HCEC 1CT (cell line): ENCODE results near the gene STK11.

Experiments
- DNase-seq: peaks from one replicate; pipeline ENCODE4 v3.0.0-alpha.2; 2017

Gene STK11

GRCh38 chr19:1226522-1227303, 21.1 kb downstream of the STK11 start:
- no peak for DNase-seq

DNA sequence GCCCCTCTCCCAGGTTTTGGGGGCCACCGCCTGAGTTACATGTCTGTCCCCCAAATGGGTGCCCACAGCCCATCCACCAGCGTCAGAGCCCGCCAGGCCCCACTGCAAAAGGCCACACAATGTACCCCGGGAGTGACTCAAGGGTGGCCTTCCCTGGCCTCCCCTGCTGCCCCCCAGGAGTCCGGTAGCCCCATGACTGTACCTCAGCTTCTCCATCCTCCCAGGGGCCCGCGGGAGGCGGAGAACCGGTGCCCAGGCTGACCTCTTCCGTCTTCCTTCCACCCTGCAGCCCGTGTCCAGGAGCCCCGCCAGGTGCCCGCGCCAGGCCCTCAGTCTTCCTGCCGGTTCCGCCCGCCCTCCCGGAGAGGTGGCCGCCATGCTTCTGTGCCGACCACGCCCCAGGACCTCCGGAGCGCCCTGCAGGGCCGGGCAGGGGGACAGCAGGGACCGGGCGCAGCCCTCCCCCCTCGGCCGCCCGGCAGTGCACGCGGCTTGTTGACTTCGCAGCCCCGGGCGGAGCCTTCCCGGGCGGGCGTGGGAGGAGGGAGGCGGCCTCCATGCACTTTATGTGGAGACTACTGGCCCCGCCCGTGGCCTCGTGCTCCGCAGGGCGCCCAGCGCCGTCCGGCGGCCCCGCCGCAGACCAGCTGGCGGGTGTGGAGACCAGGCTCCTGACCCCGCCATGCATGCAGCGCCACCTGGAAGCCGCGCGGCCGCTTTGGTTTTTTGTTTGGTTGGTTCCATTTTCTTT, 21.9 kb downstream of the STK11 start:
- DNase-seq = no peak

GRCh38 chr19:1228161-1228957, 22.8 kb downstream of the STK11 start:
- no peak for DNase-seq

GRCh38 chr19:1229056-1229923, 23.7 kb downstream of the STK11 start:
- no peak for DNase-seq

DNA sequence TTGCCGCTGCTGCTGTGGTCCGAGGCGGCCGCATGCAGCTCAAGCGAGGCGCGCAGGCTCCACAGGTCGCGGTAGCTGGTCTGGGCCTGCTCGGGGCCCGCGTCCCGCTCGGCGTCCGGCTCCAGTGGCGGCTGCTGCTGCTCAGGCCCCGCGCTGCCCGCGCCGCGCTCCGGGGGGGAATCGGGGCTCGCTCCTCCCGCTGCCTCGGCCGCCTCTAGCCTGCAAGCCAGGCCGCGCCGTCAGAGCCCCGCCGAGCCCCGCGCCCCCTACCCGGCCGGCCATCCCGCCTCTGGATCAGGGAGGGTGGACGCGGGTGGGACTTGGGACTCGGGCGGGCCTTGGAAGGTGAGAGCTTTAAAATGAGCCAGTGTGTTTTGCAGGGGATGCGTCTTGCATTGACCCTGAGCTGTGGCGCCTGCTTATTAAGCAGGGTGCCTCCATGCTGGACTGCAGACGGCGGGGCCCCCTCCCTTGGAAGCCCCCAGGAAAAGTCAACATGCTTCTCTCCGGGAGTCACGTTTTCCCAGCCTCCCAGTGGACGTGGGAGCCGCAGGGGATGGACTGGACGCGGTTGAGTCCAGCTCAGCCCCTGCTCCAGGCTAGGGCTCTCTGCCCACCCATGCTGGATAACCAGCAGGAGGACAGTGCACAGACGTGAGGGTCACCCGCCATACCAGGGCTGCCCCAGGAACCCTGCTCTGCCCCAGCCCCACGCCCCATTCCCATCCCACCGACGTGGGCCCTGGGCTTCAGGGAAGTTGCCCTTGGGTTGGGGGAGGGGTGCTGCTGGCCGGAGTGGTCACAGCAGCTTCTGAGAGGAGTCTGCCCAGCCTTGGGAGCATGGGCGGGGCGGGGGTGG, 24.6 kb downstream of the STK11 start:
- DNase-seq = no peak

DNA sequence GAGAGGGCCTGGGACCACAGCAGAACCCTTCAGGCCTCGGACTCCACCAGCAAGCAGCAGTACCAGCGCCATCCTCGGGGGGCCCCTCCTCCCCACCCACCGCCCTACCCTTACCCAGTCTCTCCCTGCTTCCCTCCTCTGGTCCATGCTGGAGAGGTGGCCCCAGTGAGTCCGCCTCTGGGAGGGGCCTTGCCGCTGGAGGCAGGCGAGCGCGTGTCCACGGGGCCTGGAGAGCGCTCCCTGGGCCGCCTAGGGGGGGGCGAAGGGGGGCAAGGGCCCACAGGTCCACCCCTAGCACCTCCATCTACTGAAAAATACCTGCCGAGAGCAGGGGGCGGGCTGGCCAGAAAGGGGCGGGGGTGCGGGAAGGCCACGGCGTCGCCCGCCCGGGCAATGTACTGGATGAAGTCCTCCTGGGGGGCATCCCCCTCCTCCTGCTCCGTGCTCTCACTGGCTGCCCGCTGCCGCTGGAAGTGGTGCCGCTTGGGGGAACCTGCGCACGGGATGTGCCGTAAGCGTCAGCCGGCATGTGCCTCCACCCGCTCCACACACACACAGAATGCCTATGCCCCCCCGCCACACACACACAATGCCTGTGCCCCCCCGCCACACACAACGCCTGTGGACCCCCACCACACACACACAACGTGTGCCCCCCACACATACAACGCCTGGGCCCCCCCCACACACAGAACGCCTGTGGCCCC, 25.4 kb downstream of the STK11 start:
- no peak for DNase-seq

DNA sequence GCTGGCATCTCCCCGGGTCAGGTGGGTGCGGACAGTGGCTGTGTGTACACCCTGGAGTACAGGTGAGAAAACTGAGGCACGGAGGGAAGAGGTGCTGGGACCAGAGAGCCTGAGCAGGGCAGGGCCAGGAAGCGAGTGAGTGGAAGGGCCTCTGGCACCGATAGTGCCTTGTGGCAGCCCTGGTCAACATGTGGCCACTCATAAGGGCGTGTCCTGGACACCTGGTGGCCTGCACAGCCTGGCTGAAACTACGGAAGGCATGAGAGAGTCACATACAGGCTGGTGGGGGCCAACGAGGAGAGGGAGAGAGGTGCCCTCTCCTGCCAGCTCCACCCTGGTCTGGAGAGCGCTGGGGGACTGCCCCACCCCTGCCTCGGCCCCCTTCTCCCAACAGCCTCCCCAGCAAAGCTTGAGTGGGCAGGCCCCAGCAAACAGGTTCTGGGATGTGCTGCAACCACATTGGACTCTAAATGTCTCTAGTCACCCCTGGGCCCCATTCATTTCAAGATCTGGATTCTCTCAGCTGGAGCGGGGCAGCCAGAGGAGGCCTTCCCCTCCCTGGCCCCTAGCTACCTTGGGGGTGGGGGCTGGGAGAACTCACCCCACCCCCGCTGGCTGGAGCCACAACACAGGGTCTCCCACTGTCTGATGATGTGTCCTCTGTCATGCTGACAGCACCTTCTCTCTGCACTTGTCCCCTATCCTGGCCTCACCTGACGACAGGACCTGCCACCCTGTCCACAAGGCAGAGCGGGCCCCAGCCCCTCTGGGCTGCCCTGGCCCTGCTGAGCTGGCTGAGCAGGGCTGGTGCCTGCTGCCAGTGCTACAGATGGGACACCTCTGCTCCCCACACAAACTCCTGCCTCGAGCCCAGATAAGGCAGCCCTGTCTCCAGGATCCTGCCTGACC, 26.4 kb downstream of the STK11 start:
- DNase-seq = no peak

DNA sequence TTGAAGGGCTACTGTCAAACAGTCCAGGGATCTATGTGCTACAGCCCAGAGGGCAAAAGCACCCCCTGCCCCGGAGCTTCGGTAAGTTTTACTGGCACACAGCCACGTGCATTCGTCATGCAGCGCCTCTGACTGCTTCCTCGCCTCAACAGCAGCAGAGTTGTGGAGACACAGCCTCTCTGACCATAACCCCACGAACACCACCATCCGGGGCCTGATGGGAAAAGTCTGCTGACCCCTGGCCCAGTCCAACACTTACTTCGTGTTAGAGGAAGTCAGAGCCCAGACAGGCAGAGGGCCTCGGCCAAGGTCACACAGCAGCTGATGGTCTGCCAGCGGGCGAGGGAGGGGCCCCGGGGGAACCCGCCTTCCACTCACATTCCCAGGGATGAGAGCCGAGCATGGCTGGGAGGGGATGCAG, 27.1 kb downstream of the STK11 start:
- DNase-seq = peak; percentile 19

GRCh38 chr19:1233115-1233667, 27.6 kb downstream of the STK11 start:
- DNase-seq = no peak

- no peak for DNase-seq
Measured at GRCh38 chr19:1234051-1234954, 28.7 kb downstream of the STK11 start.

DNA sequence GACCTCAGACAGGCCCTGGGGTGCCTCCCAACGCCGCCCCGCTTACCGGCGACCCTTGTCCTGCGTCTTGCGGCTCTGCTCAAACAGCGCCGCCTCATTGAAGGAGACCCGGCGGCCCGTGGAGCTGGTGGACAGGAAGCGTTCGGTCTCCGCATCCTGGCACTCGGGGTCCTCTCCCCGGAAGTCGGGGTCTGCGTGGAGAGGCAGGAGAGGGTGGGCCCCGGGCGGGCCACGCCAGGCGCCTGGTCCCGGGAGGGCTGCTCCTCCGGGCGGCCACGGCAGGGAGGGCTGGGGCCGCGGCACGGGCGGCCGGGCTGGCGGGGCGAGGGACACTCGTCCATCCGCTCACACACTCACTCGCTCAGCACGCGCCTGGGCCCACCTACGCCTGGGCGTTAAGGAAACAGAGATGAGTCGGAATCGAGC, 29.4 kb downstream of the STK11 start:
- no peak for DNase-seq

DNA sequence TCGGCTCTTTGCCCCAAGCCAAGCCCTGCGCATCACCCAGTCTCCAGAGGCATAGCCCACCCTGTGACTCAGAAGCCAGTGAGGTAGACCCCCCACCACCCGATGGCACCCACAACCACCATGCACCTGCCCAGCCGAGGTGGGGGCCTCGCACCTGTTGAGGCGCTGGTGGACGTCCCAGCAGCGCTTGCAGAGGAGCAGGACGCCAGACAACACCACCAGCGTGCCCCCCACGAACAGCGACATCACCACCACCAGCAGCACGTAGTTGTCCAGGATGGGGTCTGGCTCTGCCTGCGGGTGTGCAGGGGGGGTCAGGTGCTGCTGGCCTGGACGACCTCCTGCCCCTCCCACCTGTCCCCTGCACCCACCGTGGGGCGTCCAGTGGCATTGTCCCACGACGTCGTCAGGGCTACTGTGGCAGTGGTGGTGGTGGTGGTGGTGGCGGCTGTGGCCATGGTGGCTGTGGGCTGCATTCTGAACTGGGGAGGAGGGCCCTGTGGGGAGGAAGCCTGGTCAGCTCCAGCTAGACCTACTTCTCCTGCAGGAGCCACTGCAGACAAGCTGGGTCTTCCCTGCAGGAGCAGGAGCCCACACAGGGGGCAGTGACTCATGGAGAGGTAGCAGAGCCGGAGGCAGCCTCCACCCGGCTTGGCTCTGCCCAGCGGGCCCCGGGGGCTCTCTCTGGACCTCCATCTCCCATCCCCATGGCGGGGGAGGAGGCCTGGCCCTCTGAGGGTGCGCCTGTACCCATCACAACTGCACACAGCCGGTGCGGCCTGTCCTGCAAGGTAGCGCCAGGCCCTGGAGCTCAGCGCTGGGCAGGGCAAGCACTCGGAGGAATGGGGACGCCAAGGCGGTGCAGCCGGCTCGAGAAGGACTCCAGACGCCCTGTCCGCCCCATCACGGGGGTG, 30.3 kb downstream of the STK11 start:
- DNase-seq = no peak

GRCh38 chr19:1236576-1236975, 31.0 kb downstream of the STK11 start:
- no peak for DNase-seq

GRCh38 chr19:1237027-1237659, 31.6 kb downstream of the STK11 start:
- DNase-seq = no peak

- no peak for DNase-seq
Measured at GRCh38 chr19:1237754-1238368, 32.3 kb downstream of the STK11 start, which contains the start of gene CBARP. Gene CBARP (minus strand): TSS chr19:1238005. CDS start chr19:1236100, 1,905 bp downstream.
